Kidney epithelial cell (primary cell): ENCODE measurements around the gene ORAI2. TPM values are rescaled to one million over a fixed set of nuclear protein-coding genes. Genes with fewer than 3 reads are reported as not detected.
"Not testable (repeated sequence)": the region's sequence is repeated elsewhere in the genome, so short reads cannot be mapped to it uniquely, and the experiment has no call there.

Experiments
- DNase-seq: peaks from one replicate; pipeline ENCODE4 v3.0.0-alpha.2; 2010; ENCODE audit warnings: low read depth
- H3K27me3 ChIP-seq: 2 replicates; pipeline ENCODE4 v1.6.0; 2011; ENCODE audit warnings: low read length; ENCODE audit not compliant: control insufficient read depth, insufficient read depth
- H3K36me3 ChIP-seq: 2 replicates; pipeline ENCODE4 v1.5.1; 2011; ENCODE audit warnings: low read length; ENCODE audit not compliant: control insufficient read depth, insufficient read depth
- H3K4me3 ChIP-seq: 2 replicates; pipeline ENCODE4 v1.5.1; 2011; ENCODE audit warnings: low read depth, mild to moderate bottlenecking, control low read depth, low read length
- CTCF ChIP-seq: IDR thresholded peaks from 2 replicates; pipeline ENCODE4 v1.5.1; 2011; ENCODE audit warnings: mild to moderate bottlenecking, moderate library complexity, low read length, control low read depth, inconsistent platforms; ENCODE audit not compliant: insufficient read depth, poor library complexity, severe bottlenecking
- total RNA-seq: library from RNA; depleted of rRNA; stranded (reverse); fragments of >200 nt; gene quantifications from 2 replicates; pipeline ENCODE4 v1.2.3, GENCODE V29; 2015

The ORAI2 gene
- total RNA-seq, 1 donor from 2014 or later: 56.2 TPM

GRCh38 chr7:102479982-102480637, 46.7 kb downstream of the ORAI2 start:
- peak; percentile 22 for TF ChIP-seq CTCF
- DNase-seq, H3K4me3 ChIP-seq, H3K27me3 ChIP-seq, H3K36me3 ChIP-seq: not testable (repeated sequence)

GRCh38 chr7:102481962-102482361, 48.6 kb downstream of the ORAI2 start:
- DNase-seq, H3K4me3 ChIP-seq, H3K27me3 ChIP-seq, H3K36me3 ChIP-seq: not testable (repeated sequence)

- not testable (repeated sequence) for H3K4me3 ChIP-seq, H3K27me3 ChIP-seq, DNase-seq, H3K36me3 ChIP-seq
Measured at GRCh38 chr7:102484317-102484716, 50.9 kb downstream of the ORAI2 start.

GRCh38 chr7:102490529-102491075, 57.2 kb downstream of the ORAI2 start:
- not testable (repeated sequence) for H3K36me3 ChIP-seq, H3K4me3 ChIP-seq, H3K27me3 ChIP-seq, DNase-seq

- DNase-seq, H3K27me3 ChIP-seq: not testable (repeated sequence)
Measured at GRCh38 chr7:102493220-102493935, 60.0 kb downstream of the ORAI2 start.

GRCh38 chr7:102494026-102494425, 60.7 kb downstream of the ORAI2 start:
- H3K27me3 ChIP-seq, H3K36me3 ChIP-seq, DNase-seq, H3K4me3 ChIP-seq: not testable (repeated sequence)

More at GRCh38 chr7:102493220-102493935, 60.0 kb downstream of the ORAI2 start:
- H3K36me3 ChIP-seq, H3K4me3 ChIP-seq: not testable (repeated sequence)

- DNase-seq, H3K27me3 ChIP-seq, H3K4me3 ChIP-seq, H3K36me3 ChIP-seq: not testable (repeated sequence)
Measured at GRCh38 chr7:102494473-102495149, 61.2 kb downstream of the ORAI2 start.

- not testable (repeated sequence) for DNase-seq, H3K4me3 ChIP-seq, H3K27me3 ChIP-seq
Measured at GRCh38 chr7:102496861-102497260, 63.5 kb downstream of the ORAI2 start.

GRCh38 chr7:102497308-102497707, 63.9 kb downstream of the ORAI2 start:
- DNase-seq, H3K36me3 ChIP-seq, H3K27me3 ChIP-seq: not testable (repeated sequence)

More at GRCh38 chr7:102496861-102497260, 63.5 kb downstream of the ORAI2 start:
- H3K36me3 ChIP-seq: not testable (repeated sequence)

GRCh38 chr7:102498321-102498720, 64.9 kb downstream of the ORAI2 start:
- not testable (repeated sequence) for H3K36me3 ChIP-seq, H3K27me3 ChIP-seq, DNase-seq, H3K4me3 ChIP-seq

More at GRCh38 chr7:102497308-102497707, 63.9 kb downstream of the ORAI2 start:
- not testable (repeated sequence) for H3K4me3 ChIP-seq

- not testable (repeated sequence) for H3K36me3 ChIP-seq
Measured at GRCh38 chr7:102503141-102503540, 69.8 kb downstream of the ORAI2 start.

GRCh38 chr7:102505298-102506185, 72.2 kb downstream of the ORAI2 start:
- H3K27me3 ChIP-seq, H3K36me3 ChIP-seq, DNase-seq, H3K4me3 ChIP-seq: not testable (repeated sequence)

More at GRCh38 chr7:102503141-102503540, 69.8 kb downstream of the ORAI2 start:
- not testable (repeated sequence) for DNase-seq, H3K4me3 ChIP-seq, H3K27me3 ChIP-seq
